Esophagus squamous epithelium (tissue), 4 donors: ENCODE data around the gene CMTM6.

Source experiments
- POLR2A ChIP-seq, 4 donors: fragments of 450-650 bp; IDR thresholded peaks; one replicate each; pipeline ENCODE4 v1.6.1; 2017; ENCODE audit warnings: antibody characterized with exemption in 4 of 4, mild to moderate bottlenecking in 4 of 4, moderate library complexity in 3 of 4
- TF ChIP-seq, protein P1 (sequence below), 6 experiments: fragments of 450-650 bp in 4 of 6; fragments of 200-600 bp in 2 of 6; sonication (generic) in 2 of 6; IDR thresholded peaks; one replicate each; pipeline ENCODE4 v1.5.1; 2016 to 2019; ENCODE audit warnings: antibody characterized with exemption in 6 of 6, mild to moderate bottlenecking in 4 of 6, moderate library complexity in 4 of 6

DNA sequence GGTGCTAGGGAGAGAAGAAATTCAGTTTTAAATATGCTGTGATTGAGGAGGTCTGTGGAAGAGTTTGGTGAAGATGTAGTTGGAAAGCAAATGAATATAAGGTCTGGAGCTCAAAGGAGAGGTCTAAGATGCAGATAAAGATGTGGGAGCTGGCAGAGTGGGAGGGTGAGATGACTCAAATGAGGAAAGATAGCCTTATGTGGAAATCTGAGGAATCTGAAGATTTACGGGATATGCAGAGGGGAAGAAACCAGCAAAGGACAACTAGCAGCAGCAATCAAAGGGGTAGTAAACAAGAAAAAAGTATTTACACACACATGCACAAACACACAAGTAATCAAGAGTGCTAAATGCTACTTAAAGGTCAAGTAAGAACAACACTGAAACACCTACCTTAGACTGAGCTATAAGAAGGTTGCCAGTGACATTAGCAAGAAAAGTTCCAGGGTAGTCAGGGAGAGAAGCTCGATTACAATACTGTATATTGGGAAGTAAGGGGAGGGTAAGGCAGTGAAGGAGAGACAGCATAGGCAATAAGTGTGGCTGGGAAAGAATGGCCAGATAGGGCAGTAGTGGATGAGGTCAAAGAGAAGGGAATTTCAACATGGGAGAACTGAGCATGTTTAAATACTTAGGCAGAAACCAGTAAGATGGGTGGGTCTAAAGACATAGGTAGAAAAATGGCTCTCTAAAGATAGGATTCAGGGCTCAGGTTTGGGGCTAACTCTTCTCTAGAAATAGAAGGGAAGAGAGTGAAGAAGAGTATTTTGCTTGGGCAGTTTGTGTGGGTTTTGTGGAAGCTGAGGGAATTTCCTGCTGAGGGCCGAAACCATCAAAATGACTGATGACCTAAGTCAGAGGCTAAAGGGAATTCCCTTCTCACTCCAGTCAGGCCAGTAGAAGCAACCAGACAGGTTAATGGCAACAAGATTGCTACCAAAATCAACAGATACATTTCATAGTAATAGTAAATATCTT lies 8.9 kb downstream of the CMTM6 start:
- TF ChIP-seq, protein P1, sequence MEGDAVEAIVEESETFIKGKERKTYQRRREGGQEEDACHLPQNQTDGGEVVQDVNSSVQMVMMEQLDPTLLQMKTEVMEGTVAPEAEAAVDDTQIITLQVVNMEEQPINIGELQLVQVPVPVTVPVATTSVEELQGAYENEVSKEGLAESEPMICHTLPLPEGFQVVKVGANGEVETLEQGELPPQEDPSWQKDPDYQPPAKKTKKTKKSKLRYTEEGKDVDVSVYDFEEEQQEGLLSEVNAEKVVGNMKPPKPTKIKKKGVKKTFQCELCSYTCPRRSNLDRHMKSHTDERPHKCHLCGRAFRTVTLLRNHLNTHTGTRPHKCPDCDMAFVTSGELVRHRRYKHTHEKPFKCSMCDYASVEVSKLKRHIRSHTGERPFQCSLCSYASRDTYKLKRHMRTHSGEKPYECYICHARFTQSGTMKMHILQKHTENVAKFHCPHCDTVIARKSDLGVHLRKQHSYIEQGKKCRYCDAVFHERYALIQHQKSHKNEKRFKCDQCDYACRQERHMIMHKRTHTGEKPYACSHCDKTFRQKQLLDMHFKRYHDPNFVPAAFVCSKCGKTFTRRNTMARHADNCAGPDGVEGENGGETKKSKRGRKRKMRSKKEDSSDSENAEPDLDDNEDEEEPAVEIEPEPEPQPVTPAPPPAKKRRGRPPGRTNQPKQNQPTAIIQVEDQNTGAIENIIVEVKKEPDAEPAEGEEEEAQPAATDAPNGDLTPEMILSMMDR (IDR thresholded peaks at IDR 0.05) = no peak
- TF ChIP-seq POLR2A (IDR thresholded peaks at IDR 0.05) = no peak
